ENCODE results near the gene BTBD9.

The BTBD9 gene

DNA sequence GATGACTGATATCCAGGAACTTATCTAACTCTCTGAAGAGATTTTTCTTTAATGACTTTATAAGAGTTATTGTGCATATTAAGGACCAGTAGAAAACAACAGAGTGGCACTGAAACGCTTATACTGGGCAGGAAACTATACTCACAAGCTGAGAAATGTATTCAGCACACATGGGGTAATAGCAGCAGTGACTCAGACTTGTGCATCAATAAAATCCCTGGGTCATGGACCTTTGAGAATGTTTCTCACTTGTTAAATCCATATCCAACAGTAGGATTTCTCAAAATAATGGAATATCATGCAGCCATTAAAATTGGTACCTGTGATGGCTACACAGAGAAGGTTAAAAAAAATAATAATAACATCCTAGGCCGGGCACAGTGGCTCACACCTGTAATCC is 219.5 kb downstream of the BTBD9 start:
- no peak overlapping the region for H3K4ac ChIP-seq (ENCODE audit: low read depth in 1 of 2, low read length in 2 of 2)
- H3K27ac ChIP-seq (ENCODE audit: low read length, poor library complexity, severe bottlenecking) = no peak overlapping the region
- H3K14ac ChIP-seq (ENCODE audit: low read length in 2 of 2) = no peak overlapping the region
- no peak overlapping the region for H4K91ac ChIP-seq (ENCODE audit: low read length)
- H3K4me2 ChIP-seq (ENCODE audit: low read length, poor library complexity, severe bottlenecking) = no peak overlapping the region
- no peak overlapping the region for H3K4me3 ChIP-seq (ENCODE audit: insufficient read depth in 1 of 2, low read depth in 1 of 2, low read length in 2 of 2)
- peak; percentile 30 for DNase-seq
- no peaks in the 10 kb centered on the region for H3K27me3 ChIP-seq (ENCODE audit: control insufficient read depth in 1 of 2, insufficient read depth in 1 of 2, low read length in 2 of 2)
- no peak overlapping the region for H2BK15ac ChIP-seq (ENCODE audit: low read depth, poor library complexity, severe bottlenecking)
- H2AK5ac ChIP-seq (ENCODE audit: low read length, severe bottlenecking) = no peak overlapping the region
- no peak overlapping the region for H2BK5ac ChIP-seq (ENCODE audit: low read depth, low read length, poor library complexity, severe bottlenecking)
- H4K8ac ChIP-seq (ENCODE audit: low read length) = no peak overlapping the region
- WGBS = 86% methylated on average over 2 of the region's 2 CpGs
- H3K4me1 ChIP-seq (ENCODE audit: control insufficient read depth, insufficient read depth, low read depth, low read length) = no peaks in the 10 kb centered on the region
- no peak overlapping the region for H3K9ac ChIP-seq (ENCODE audit: low read length)
- H3K23ac ChIP-seq (ENCODE audit: low read length in 2 of 2) = no peak overlapping the region
- no peak overlapping the region for H2AFZ ChIP-seq (ENCODE audit: low read depth, low read length)
- no peak overlapping the region for H2BK12ac ChIP-seq (ENCODE audit: low read length in 2 of 2)
- no peak overlapping the region for H3K18ac ChIP-seq (ENCODE audit: low read depth in 1 of 2, low read length in 2 of 2)
- H2BK120ac ChIP-seq (ENCODE audit: low read depth, low read length) = no peak overlapping the region
- H3K79me1 ChIP-seq (replicated peaks; ENCODE audit: low read length, poor library complexity, severe bottlenecking) = peaks cover 1% of the 10 kb centered on the region
- H3K36me3 ChIP-seq (ENCODE audit: control insufficient read depth in 1 of 2, insufficient read depth in 2 of 2, low read depth in 1 of 2, low read length in 2 of 2) = no peaks in the 10 kb centered on the region
- H3K9me3 ChIP-seq (ENCODE audit: control insufficient read depth, low read length) = no peaks in the 10 kb centered on the region

- Histone ChIP-seq H3K36me3 (ENCODE audit: control insufficient read depth in 1 of 2, insufficient read depth in 2 of 2, low read depth in 1 of 2, low read length in 2 of 2) (no peaks in the 10 kb centered on the region), H3K4me2 (ENCODE audit: low read length, poor library complexity, severe bottlenecking) (no peak overlapping the region), H3K4me1 (ENCODE audit: control insufficient read depth, insufficient read depth, low read depth, low read length) (no peaks in the 10 kb centered on the region), H3K14ac (ENCODE audit: low read length in 2 of 2) (no peak overlapping the region), H2BK12ac (ENCODE audit: low read length in 2 of 2) (no peak overlapping the region), H3K27me3 (ENCODE audit: control insufficient read depth in 1 of 2, insufficient read depth in 1 of 2, low read length in 2 of 2) (no peaks in the 10 kb centered on the region), H2AFZ (ENCODE audit: low read depth, low read length) (no peak overlapping the region), H3K18ac (ENCODE audit: low read depth in 1 of 2, low read length in 2 of 2) (no peak overlapping the region), H3K79me1 (replicated peaks; ENCODE audit: low read length, poor library complexity, severe bottlenecking) (peaks cover 1% of the 10 kb centered on the region), H3K27ac (ENCODE audit: low read length, poor library complexity, severe bottlenecking) (no peak overlapping the region), H3K4me3 (ENCODE audit: insufficient read depth in 1 of 2, low read depth in 1 of 2, low read length in 2 of 2) (no peak overlapping the region), H4K91ac (ENCODE audit: low read length) (no peak overlapping the region), H2BK15ac (ENCODE audit: low read depth, poor library complexity, severe bottlenecking) (no peak overlapping the region), H3K9ac (ENCODE audit: low read length) (no peak overlapping the region), H2AK5ac (ENCODE audit: low read length, severe bottlenecking) (no peak overlapping the region), H4K8ac (ENCODE audit: low read length) (no peak overlapping the region), H3K4ac (ENCODE audit: low read depth in 1 of 2, low read length in 2 of 2) (no peak overlapping the region), H3K9me3 (ENCODE audit: control insufficient read depth, low read length) (no peaks in the 10 kb centered on the region), H2BK5ac (ENCODE audit: low read depth, low read length, poor library complexity, severe bottlenecking) (no peak overlapping the region), H3K23ac (ENCODE audit: low read length in 2 of 2) (no peak overlapping the region), H2BK120ac (ENCODE audit: low read depth, low read length) (no peak overlapping the region)
- WGBS = 92% methylated on average over 4 of the region's 6 CpGs
- no peak for DNase-seq
Measured at GRCh38 chr6:38417521-38417920, 222.2 kb downstream of the BTBD9 start.

DNA sequence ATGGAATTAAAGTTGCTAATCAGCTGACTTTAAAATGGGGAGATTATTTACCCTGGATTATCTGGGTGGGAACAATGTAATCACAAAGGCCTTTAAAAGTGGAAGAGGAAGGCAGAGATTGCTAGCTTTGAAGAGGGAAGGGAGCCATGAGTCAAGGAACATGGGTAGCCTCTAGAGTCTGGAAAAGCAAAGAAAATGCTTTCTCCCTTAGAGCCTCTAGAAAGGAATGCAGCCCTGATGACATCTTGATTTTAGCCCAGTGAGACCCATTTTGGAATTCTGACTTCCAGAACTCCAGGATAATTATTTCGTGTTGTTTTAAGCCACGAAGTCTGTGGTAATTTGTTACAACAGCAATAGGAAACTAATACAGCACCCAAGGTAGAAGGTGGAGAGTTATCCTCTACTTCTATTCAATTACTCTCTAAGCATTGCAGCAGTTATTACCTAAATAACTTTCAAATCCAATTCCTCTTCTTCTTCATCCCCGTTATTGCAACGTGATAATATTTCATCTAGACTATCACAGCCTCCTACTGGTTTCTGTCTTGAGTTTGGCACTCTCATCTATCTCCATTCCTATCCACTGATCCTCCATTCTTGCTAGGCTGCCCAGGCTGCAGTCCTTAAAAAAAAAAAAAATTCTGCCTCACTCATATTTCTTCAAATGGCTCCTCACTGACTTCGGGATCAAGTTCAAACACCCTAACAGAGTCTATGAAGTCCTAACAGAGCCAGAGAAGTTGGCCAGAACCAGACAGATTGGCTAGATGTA is 224.3 kb downstream of the BTBD9 start:
- H3K9ac ChIP-seq (ENCODE audit: low read length) = no peak overlapping the region
- no peak for DNase-seq
- no peak overlapping the region for H3K4ac ChIP-seq (ENCODE audit: low read depth in 1 of 2, low read length in 2 of 2)
- H2BK15ac ChIP-seq (ENCODE audit: low read depth, poor library complexity, severe bottlenecking) = no peak overlapping the region
- no peaks in the 10 kb centered on the region for H3K27me3 ChIP-seq (ENCODE audit: control insufficient read depth in 1 of 2, insufficient read depth in 1 of 2, low read length in 2 of 2)
- H2AFZ ChIP-seq (ENCODE audit: low read depth, low read length) = no peak overlapping the region
- no peaks in the 10 kb centered on the region for H3K9me3 ChIP-seq (ENCODE audit: control insufficient read depth, low read length)
- H3K4me2 ChIP-seq (ENCODE audit: low read length, poor library complexity, severe bottlenecking) = no peak overlapping the region
- no peak overlapping the region for H3K27ac ChIP-seq (ENCODE audit: low read length, poor library complexity, severe bottlenecking)
- H3K36me3 ChIP-seq (ENCODE audit: control insufficient read depth in 1 of 2, insufficient read depth in 2 of 2, low read depth in 1 of 2, low read length in 2 of 2) = no peaks in the 10 kb centered on the region
- no peak overlapping the region for H2BK5ac ChIP-seq (ENCODE audit: low read depth, low read length, poor library complexity, severe bottlenecking)
- H4K8ac ChIP-seq (ENCODE audit: low read length) = no peak overlapping the region
- no peak overlapping the region for H2BK12ac ChIP-seq (ENCODE audit: low read length in 2 of 2)
- H3K79me1 ChIP-seq (replicated peaks; ENCODE audit: low read length, poor library complexity, severe bottlenecking) = peaks cover 1% of the 10 kb centered on the region
- no peak overlapping the region for H3K14ac ChIP-seq (ENCODE audit: low read length in 2 of 2)
- H3K23ac ChIP-seq (ENCODE audit: low read length in 2 of 2) = no peak overlapping the region
- peak overlapping the region in 1 of 2 experiments; percentile 50 for H3K4me3 ChIP-seq (ENCODE audit: insufficient read depth in 1 of 2, low read depth in 1 of 2, low read length in 2 of 2)
- no peak overlapping the region for H2AK5ac ChIP-seq (ENCODE audit: low read length, severe bottlenecking)
- H4K91ac ChIP-seq (ENCODE audit: low read length) = no peak overlapping the region
- no peak overlapping the region for H2BK120ac ChIP-seq (ENCODE audit: low read depth, low read length)
- WGBS = 92% methylated on average over 5 of the region's 5 CpGs
- H3K18ac ChIP-seq (ENCODE audit: low read depth in 1 of 2, low read length in 2 of 2) = no peak overlapping the region
- H3K4me1 ChIP-seq (ENCODE audit: control insufficient read depth, insufficient read depth, low read depth, low read length) = no peaks in the 10 kb centered on the region

DNA sequence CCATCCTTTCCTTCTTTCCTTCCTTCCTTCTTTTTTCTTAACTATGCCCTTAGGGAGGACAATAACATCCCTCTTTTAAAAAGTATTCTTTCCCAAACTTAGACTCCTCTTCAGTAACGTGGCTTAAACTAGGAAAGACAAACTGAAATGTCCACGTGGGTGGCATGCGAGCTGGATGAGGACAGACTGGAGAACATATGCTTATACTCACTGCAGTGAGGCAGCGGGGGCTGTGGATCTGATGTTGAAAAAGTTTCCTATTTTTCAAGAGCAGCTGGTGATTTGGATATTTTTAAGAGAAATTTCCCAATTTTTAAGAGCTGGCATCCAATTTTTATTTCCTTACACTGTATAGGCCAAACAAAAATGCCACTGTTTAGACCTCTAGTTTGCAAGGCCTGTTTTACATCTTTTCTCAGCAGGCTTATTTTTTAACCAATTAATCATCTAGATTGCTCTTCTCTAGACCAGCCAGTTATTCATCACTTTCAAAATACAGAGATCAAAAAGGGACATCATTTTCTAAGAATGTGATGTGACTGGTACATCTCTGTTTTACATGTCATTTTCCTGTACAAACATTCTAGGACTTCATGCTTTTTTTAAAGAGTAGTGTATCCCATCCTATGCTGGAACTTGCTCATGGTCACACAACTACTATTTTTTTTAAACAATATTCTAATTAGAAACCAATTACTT is 226.5 kb downstream of the BTBD9 start:
- H4K8ac ChIP-seq (ENCODE audit: low read length) = no peak overlapping the region
- no peak overlapping the region for H3K27ac ChIP-seq (ENCODE audit: low read length, poor library complexity, severe bottlenecking)
- H2AK5ac ChIP-seq (ENCODE audit: low read length, severe bottlenecking) = no peak overlapping the region
- H2BK12ac ChIP-seq (ENCODE audit: low read length in 2 of 2) = no peak overlapping the region
- H3K9ac ChIP-seq (ENCODE audit: low read length) = peak overlapping the region; percentile 28
- peaks cover 3% of the 10 kb centered on the region for H3K4me1 ChIP-seq (ENCODE audit: control insufficient read depth, insufficient read depth, low read depth, low read length)
- H3K18ac ChIP-seq (ENCODE audit: low read depth in 1 of 2, low read length in 2 of 2) = no peak overlapping the region
- no peak overlapping the region for H4K91ac ChIP-seq (ENCODE audit: low read length)
- no peak overlapping the region for H3K23ac ChIP-seq (ENCODE audit: low read length in 2 of 2)
- H3K27me3 ChIP-seq (ENCODE audit: control insufficient read depth in 1 of 2, insufficient read depth in 1 of 2, low read length in 2 of 2) = no peaks in the 10 kb centered on the region
- 96% methylated on average over 4 of the region's 4 CpGs for WGBS
- no peak overlapping the region for H2BK120ac ChIP-seq (ENCODE audit: low read depth, low read length)
- H2BK5ac ChIP-seq (ENCODE audit: low read depth, low read length, poor library complexity, severe bottlenecking) = no peak overlapping the region
- no peaks in the 10 kb centered on the region for H3K36me3 ChIP-seq (ENCODE audit: control insufficient read depth in 1 of 2, insufficient read depth in 2 of 2, low read depth in 1 of 2, low read length in 2 of 2)
- peaks cover under 1% of the 10 kb centered on the region for H3K79me1 ChIP-seq (replicated peaks; ENCODE audit: low read length, poor library complexity, severe bottlenecking)
- no peak overlapping the region for H3K4ac ChIP-seq (ENCODE audit: low read depth in 1 of 2, low read length in 2 of 2)
- no peak overlapping the region for H2AFZ ChIP-seq (ENCODE audit: low read depth, low read length)
- H3K9me3 ChIP-seq (ENCODE audit: control insufficient read depth, low read length) = no peaks in the 10 kb centered on the region
- no peak overlapping the region for H2BK15ac ChIP-seq (ENCODE audit: low read depth, poor library complexity, severe bottlenecking)
- H3K4me2 ChIP-seq (ENCODE audit: low read length, poor library complexity, severe bottlenecking) = no peak overlapping the region
- H3K4me3 ChIP-seq (ENCODE audit: insufficient read depth in 1 of 2, low read depth in 1 of 2, low read length in 2 of 2) = no peak overlapping the region
- H3K14ac ChIP-seq (ENCODE audit: low read length in 2 of 2) = no peak overlapping the region
- DNase-seq = no peak

Data from mesenchymal stem cell (in vitro differentiated cells and primary cell).